ENCODE data around the gene NCR1. TPM values are rescaled to one million over a fixed set of nuclear protein-coding genes. Genes with fewer than 3 reads are reported as not detected.
A peak's percentile ranks its signal among the peaks of the same experiment; 100 is the strongest.
"Not testable (repeated sequence)": the region's sequence is repeated elsewhere in the genome, so short reads cannot be mapped to it uniquely, and the experiment has no call there.

The NCR1 gene
- polyA plus RNA-seq, 12 donors = 0.08 to 1.0 (median 0.31) TPM; not detected in 5

GRCh38 chr19:54906819-54907218 is 871 bp downstream of the NCR1 start:
- DNase-seq = no peak

DNA sequence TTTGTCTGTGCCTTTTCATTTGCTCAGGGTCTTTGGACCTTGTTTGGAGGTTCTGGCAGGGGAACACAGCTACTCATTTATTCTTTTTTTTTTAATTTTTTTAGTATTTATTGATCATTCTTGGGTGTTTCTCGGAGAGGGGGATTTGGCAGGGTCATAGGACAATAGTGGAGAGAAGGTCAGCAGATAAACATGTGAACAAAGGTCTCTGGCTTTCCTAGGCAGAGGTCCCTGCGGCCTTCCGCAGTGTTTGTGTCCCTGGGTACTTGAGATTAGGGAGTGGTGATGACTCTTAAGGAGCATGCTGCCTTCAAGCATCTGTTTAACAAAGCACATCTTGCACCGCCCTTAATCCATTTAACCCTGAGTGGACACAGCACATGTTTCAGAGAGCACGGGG is 2.0 kb downstream of the NCR1 start:
- not testable (repeated sequence) for DNase-seq

DNA sequence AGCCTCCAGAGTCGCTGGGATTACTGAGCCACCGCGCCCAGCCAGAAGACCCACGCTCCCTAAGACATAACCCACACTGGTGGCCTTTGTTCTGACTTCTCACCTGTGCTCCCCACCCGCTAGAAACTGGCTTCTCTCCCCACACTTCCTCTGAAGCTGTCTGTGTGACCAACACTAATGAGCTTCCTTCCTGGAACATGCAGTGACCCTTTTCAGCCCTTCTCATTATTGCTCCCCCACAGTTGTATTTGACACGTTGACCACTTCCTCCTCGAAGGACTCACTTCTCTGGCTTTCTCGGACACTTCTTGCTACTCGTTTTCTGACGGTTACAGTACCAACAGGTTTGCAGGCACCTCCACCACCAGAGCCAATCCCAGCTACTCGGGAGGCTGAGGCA is 10.9 kb downstream of the NCR1 start:
- DNase-seq = peak; percentile 5

GRCh38 chr19:54918499-54918898 is 12.6 kb downstream of the NCR1 start:
- DNase-seq = no peak

DNA sequence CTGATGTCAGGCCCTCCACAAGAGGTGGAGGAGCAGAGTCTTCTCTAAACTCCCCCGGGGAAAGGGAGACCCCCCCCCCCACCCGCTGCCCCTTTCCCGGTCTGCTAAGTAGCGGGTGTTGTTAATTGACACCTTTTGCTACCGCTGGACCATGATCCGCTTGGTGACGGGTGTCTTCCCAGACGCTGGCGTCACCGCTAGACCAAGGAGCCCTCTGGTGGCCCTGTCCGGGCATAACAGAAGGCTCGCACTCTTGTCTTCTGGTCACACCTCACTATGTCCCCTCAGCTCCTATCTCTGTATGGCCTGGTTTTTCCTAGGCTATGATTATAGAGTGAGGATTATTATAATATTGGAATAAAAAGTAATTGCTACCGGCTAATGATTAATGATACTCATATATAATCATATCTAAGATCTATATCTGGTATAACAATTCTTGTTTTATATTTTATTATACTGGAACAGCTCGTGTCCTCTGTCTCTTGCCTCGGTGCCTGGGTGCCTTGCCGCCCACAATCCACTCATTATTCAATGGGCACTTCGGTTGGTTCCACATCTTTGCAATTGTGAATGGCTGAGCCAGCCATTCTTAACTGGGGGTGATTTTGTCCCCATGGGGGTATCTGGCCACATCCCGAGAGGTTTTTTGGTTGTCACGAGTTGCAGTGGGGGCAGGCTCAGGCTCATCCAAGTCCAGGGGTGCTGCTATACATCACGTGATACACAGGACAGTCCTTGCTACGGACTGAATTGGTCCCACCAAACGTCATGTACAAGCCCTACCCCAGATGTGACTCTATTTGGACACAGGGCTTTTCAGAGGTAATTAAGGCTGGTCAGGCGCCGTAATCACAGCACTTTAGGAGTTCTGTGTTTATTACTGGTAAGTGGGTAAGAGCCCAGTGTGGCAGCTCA is 14.0 kb downstream of the NCR1 start:
- DNase-seq = not testable (repeated sequence)

- no peak for DNase-seq
These were observed 15.1 kb downstream of the NCR1 start for GRCh38 chr19:54921082-54921481.

DNA sequence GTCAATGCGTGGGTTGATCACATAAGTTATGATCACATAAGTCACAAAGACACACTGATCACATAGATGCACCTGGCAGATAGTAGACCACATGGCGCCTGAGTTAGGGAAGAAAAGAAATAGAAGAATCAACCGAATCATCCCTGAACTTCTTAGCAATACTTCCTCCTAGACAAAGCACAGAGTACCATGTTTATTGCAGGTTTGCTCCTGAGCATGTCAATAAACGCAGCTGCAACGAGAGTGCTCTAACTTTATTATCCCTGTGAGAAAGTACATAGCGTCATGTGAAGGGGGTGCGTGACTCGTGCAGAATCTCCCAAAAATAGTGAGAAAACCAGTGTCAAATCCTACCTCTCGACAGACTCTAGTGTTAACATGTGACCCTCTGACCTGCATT is 17.3 kb downstream of the NCR1 start:
- DNase-seq = no peak

- no peak for DNase-seq
These were observed 22.4 kb downstream of the NCR1 start for GRCh38 chr19:54928299-54928698.

- DNase-seq = no peak
These were observed 32.0 kb downstream of the NCR1 start for GRCh38 chr19:54937926-54938325.

DNA sequence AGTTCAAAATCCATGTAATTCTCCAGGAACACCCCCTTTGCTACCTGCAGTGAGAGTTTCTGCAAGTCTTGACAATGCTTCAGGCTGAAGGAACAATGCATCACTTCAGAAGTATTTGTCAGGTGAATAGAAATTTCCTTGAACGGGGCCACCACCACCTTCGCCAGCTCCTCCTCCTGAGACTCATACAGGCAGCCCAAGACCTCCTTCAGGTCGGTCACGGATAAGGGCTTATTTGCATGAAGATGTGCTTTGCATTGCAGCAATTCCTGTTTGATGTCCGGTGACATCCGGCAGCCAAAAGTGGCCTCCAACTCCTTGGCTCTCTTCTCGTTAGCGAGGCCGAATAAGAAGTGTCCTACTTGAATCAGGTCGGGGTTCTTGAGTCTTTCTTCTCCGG is 33.0 kb downstream of the NCR1 start:
- DNase-seq = no peak

DNA sequence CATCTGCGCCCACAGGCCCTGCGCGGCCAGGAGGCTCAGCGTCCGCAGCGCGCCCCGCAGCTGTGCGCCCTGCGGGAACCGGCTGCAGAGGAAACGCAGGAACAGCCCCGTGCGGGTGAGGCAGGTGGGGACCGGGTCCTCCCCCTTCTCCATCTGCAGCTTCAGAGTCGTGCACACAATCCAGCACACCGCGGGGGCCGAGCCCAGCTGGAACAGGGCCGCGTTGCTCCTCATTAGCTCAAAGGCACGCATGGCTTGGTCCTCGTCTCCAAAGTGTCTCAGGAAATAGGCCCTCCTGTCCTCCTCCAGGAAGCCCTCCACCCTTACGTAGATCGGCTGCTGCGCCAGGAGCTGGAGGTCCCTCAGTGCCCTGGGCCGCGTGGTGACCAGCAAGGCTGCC is 33.6 kb downstream of the NCR1 start:
- DNase-seq = not testable (repeated sequence)

DNA sequence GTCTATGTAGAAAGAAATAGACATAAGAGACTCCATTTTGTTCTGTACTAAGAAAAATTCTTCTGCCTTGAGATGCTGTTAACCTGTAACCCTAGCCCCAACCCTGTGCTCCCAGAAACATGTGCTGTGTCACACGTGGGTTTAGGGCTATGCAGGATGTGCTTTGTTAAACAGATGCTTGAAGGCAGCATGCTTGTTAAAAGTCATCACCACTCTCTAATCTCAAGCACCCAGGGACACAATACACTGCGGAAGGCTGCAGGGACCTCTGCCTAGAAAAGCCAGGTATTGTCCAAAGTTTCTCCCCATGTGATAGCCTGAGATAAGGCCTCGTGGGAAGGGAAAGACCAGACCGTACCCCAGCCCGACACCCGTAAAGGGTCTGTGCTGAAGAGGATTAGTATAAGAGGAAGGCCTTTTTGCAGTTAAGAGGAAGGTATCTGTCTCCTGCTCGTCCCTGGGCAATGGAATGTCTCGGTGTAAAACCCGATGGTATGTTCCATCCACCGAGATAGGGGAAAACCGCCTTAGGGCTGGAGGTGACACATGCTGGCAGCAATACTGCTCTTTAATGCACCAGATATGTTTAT is 37.9 kb downstream of the NCR1 start:
- not testable (repeated sequence) for DNase-seq

- no peak for DNase-seq
These were observed 41.4 kb downstream of the NCR1 start, which contains the start of gene NLRP7 for GRCh38 chr19:54947381-54947780. TSS of gene NLRP7 (minus strand) at chr19:54947530.

DNA sequence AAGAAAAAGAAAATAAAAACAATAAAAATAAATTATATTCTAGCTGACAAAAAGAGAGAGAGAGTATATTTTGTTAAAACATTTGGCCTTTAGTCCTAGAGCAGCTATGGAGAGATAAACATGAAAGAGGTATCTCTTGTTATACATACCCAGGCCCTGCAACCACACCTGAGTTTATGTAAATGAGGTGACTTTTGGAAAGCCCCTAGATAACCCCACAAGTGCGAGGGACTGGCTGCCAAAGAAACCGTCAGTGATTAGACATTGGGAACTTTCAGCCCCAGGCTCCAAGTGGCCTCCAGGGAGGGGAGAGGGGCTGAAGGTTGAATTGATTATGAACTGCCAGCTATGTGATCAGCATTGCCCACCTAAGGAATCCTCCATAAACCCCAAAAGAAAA is 43.5 kb downstream of the NCR1 start:
- DNase-seq = no peak

GRCh38 chr19:54950580-54950979 is 44.6 kb downstream of the NCR1 start:
- not testable (repeated sequence) for DNase-seq

GRCh38 chr19:54952591-54953344 is 46.8 kb downstream of the NCR1 start:
- DNase-seq = no peak

GRCh38 chr19:54953345-54953713 is 47.4 kb downstream of the NCR1 start:
- not testable (repeated sequence) for DNase-seq

- no peak for DNase-seq
These were observed 49.4 kb downstream of the NCR1 start for GRCh38 chr19:54955376-54955775.

DNA sequence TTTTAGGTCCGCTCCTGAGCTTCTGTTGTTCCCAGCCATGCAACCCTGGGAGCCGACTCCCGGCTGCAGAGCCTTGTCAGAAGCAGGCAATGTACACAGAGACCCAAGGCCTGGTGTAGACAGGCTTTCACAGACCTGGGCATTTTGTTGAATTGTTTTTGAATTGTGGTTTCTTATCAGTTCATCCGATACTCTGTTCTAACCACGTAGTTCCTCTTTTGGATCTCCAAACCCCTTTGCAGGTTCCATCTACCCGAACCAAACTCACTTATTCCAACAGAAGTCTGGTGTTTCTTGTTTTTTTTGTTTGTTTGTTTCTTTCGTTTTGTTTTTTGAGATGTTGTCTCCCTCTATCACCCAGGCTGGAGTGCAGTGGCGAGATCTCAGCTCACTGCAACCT is 53.9 kb downstream of the NCR1 start:
- no peak for DNase-seq

Measured in muscle of arm (tissue), 12 donors.